ENCODE measurements around the gene VASN. TPM values are rescaled to one million over a fixed set of nuclear protein-coding genes. Genes with fewer than 3 reads are reported as not detected.

The VASN gene
- polyA plus RNA-seq, 5 donors, result 10.3 to 24.3 (median 17.1) TPM

DNA sequence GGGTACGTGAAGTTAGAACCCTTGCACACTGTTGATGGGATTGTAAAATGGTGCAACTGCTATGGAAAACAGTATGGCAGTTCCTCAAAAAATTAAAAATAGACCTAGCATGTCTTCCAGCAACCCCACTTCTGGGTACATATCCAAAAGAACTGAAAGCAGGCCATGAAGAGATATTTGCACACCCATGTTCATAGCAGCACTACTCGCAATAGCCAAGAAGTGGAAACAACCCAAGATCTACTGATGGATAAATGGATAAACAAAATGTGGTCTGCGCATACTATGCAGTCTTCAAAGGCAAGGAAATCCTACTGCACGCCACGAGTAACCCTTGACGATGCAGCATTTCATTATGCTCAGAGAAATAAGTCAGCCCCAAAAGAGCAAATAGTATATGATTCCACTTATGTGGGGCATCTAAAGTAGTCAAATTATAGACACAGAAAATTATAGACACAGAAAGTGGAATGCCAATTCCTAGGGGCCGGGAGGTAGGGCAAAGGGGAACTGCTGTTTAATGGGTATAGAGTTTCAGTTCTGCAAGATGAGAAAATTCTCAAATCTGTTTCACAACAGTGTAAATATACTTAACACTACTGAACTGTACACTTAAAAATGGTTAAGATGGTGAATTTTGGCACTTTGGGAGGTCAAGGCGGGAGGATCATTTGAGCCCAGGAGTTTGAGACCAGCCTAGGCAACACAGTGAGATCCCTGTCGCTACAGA lies 27.5 kb downstream of the VASN start:
- no peak for DNase-seq

DNA sequence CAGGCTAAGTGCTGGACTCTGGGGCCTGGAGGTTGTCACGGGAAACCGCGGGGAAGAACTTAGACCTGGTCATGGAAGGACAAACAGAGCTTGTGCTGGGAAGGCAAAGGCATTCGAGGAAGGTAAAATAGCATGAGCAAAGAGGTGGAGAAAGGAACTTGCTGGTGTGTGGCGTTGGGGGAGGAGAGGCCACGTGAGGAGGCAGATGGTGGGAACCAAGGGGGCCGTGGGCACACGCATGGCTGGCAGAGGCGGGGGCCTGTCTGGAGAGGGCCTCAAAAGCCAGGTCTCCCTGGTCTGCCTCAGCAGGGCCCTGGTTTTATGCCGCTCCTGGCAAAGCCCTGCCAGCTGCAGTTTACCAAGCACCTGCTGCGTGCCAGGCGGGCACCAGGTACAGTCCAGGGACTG lies 29.4 kb downstream of the VASN start:
- DNase-seq, result no peak

DNA sequence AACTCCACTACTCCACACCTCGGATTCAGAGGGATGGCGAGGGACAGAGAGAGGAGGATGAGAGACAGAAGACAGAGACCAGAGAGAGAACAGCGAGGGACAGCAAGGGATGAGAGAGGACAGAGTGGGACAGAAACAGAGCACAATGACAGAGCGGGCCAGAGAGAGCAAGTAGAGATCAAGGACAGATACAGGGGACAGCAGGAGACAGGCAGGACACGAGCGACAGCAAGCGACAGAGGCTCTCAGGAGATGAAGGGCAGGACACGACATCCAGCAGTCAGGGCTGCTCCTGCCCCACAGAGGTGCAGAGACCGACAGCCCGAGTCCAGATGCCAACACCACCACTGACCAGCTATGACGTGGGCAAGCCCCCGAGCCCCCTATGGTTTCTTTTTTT lies 29.9 kb downstream of the VASN start:
- no peak for DNase-seq

GRCh38 chr16:4402439-4403132 lies 30.9 kb downstream of the VASN start:
- DNase-seq, result peak; percentile 71 to 81

GRCh38 chr16:4403133-4403949 lies 31.7 kb downstream of the VASN start:
- no peak for DNase-seq

GRCh38 chr16:4404247-4404966 lies 32.8 kb downstream of the VASN start:
- DNase-seq, result no peak

DNA sequence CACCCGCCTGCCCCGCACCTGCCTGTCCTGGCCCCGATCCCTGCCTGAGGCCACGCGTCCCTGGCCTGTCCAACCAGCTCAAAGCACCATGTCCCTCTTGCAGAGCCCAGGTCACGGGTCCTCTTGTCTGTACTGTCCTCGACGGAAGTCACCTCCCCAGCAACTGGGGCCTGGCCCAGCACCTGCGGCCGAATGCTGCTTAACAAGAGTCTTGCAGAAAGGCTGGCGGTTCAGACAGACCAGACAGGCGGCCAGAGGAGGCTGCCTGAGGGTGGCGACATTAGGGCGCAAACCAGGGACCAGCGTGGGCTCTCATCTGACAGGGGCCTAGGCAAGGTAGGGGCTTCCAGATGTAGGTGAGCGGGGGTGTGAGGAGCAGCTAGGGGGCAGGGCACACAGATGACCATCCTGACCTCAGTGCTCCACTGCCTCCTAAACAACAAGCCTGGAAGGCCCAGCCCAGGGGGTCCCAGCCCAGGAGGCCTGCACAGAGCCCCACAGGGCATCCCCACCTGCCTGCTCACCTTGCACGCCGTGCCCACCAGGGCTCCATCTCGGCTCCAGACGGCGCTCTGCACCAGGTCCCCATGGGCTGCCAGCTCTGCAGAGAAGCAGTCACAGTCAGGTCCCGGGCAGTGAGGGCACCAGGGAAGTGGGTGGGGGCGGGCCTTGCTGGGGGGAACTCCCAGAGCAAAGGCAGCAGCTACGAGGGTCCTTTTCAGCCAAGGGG lies 33.5 kb downstream of the VASN start:
- no peak for DNase-seq

DNA sequence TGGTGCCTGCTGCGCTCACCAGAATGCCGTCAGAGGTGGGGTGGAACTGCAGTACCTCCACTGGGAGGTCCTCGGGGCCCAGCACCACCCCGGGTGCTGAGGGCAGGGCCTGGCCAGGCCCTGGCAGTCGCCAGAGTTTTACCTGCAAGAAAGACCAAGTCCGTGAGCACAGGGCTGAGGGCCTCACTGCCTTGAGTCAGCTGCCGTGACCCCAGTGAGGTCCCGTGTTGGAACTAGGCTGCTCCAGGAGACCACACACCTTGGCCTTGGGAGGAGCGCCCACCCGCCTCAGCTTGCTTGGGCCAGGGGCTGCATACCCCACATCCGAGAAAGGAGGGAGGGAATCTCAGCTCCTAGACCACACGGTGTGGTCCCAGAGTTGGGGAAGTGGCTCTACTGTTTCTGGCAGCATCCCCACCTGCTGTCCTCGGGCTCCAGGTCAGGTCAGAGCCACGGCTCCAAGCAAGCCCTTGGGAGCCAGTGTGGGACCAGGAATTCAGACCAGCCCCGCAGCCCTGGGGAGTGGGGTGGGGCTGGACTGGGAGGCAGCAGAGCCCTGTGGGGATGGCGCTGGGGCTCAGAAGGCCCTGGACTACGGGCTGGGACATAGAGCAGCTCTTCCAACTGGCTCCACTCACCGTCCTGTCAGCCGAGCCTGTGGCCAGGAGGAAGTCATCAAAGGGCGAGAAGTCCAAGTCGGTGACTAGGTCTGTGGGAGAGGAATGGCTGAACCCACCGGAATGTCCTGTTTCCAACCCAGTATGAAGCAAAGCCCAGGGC lies 36.1 kb downstream of the VASN start:
- no peak for DNase-seq

GRCh38 chr16:4408323-4408690 lies 36.7 kb downstream of the VASN start:
- no peak for DNase-seq

DNA sequence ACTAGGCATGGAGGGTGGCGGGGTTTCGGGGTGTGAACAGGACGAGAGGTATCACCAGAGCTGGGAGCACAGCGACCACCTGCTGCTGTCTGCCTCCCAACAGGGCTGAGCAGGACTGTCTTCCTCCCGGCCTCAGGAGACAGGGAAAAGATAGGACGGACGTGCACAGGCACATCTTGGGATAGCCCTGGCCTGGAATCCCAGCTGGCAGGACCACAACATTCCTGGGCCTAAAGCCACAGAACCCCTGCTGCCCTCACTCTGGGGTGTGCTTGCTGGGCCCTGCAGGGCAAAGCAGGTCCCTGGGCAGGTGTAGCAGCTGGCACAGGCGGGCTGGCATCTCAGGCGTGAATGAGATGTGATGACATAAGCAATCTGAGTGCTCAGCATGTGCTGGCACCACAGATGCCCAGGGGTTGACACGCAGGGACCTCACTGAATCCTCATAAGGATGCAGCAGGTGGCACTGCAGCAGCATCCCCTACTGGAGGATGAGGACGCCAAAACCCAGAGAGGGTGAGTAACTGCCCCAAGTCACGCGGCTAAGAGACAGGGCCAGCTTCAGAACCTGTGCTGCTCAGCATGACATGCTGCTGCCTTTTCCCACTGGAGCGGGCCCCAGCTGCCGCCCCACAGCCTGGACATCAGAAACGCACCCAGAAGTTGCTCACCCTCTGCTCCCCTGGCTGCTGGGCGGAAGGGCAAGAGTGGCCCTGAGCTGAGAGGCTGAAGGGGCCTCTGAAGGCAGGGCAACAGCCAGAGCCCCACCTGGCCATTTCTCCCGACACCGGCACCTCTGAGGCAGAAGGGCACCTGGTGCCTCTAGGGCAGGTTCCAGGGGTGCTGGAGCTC lies 37.7 kb downstream of the VASN start:
- no peak for DNase-seq

DNA sequence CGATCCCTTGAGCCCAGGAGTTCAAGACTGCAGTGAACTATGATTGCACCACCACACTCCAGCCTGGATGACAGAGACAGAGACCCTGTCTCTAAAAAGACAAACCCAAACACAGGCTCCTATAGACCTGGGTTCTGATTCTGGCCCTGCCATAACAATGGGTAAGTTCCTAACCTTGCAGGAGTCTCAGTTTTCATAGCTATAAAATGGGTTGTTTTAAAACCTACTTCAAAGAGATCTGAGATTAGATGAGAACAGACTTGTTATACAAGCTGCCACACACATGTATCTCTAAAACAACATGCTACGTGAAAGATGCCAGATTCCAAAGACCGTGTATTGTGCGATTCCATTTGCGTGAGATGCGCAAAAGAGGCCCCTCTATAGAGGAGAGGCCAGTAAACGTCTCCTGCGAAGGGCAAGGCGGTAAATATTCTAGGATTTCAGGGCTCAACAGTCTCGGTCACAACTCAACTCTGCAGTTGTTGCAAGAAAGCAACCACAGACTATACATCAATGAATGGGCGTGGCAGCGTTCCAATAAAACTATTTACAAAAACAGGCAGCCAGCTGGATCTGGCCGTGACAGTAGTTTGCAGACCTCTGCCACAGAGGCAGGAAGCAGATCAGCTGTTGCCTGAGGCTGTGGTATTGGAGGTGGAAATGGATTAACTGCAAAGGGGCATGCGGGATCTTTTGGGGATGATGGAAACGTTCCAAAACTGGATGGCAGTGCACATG lies 38.9 kb downstream of the VASN start:
- DNase-seq, result peak; percentile 91 to 95

DNA sequence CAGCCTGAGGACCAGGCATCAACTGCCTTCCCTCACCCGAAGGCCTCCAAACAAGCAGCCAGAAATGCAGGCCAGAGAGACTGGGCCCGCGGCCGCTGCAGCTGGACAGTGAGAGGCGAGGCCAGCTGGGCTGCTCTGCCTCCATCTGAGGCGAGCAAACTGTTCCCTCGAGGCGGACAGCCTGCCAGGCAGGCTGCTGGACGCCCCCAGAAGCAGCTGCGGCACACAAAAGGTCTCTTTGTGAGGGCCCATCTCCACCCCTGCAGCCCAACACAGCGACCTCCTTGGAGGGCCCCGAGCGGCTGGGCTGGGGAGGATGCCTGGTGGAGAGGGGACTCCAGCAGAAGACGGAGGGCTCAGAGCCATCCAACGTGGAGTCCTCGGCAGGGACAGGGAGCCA lies 40.0 kb downstream of the VASN start:
- DNase-seq, result peak; percentile 84 to 88

DNA sequence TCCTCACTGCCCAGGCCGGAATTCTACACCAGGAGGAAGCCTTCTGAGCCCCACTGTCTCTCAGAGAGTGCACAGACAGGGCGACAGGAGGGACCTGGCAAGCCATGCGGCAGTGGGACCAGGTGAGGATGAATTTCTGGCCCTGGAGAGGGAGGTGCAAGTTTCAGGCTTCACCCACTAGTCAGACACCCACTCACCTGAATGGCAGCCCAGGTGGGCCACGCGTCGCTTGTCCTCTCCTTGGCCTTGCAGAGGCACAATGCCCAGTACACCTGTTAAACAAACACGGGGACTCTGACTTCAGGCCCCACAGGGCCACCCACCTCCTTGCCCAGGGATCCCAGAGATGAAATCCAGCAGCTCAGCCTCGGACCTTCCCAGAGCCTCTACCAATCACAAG lies 40.5 kb downstream of the VASN start:
- DNase-seq, result no peak

DNA sequence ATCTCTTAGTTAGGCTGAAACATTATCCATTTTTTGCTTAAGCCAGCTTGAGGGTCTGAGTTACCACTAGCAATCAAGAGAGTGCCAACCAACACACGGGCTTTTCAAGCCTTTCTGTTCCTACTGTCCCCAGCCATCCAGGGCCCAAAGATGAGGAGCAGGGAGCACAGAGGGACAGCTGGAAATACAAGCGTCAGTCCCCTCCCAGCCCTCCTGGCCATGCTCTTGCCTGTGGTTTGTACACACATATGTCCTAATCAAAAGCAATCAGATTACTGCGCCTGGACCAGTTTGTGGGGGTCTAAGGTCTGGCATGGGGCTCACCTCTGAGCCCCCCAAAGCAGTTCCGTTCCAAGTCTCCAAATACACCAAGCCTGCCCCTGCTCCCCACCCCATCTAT lies 41.2 kb downstream of the VASN start:
- no peak for DNase-seq

DNA sequence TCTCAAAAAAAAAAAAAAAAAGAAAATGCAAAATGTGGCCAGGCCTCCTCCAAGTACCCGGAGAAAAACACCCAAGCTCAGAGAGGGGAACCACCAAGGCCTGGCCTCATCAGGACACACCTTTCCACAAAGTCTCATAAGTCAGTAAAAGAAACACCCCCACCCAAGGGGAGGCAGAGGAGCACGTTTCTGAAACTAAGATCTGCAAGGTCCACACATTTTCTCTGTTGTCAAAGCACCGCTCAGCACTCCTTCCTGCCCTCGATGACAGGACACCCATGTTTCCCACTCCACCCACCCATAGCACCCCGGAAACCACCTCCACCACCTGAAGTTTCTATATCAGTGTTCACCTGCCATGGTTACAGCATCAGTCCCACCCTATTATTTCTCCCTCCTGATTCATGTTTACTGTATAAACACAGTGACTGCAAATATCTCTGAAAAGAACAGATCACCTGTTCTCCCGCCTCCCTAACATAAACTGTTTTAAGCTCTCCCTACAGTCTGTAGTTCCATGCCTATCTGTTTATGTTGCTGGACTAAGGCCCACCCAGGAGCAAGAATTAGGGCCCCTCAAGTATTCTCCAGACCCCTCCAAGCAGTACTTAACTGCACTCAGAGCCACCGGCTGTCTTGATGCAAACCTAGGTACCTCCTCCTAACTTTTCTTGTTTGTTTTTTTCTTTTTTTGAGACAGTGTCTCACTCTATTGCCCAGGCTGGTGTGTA lies 42.7 kb downstream of the VASN start:
- DNase-seq, result no peak

DNA sequence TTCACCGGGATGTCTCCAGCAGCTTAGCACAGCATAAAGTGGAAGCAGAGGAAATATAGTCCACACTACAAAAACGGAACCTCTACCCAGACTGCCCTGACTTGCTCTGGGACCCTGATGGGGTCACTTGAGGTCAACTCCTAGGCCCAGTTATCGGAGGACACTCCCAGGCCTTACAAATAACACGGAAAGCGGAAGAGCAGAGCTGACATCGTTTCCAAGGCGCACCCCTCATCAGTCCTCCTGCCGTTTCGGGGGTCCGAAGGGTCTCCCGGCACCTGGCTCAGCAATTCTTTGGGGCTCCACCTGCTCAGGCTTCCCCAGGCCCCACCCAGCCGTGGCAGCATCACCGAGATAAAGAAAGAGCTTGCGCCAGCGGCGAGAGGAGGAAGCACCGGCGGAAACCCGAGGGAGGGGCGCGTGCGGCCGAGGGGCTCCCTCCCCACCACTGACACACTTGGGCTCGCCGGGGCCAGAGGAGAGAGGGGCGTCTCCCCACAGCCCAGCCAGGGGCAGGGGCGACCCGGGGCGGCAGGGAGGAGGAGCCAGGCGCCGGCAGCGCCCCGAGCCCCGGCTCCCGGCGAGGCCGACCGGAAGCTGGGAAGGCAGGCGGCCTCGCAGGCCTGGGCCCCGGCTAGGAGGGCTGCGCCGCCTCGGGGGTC lies 44.0 kb downstream of the VASN start:
- DNase-seq, result no peak

DNA sequence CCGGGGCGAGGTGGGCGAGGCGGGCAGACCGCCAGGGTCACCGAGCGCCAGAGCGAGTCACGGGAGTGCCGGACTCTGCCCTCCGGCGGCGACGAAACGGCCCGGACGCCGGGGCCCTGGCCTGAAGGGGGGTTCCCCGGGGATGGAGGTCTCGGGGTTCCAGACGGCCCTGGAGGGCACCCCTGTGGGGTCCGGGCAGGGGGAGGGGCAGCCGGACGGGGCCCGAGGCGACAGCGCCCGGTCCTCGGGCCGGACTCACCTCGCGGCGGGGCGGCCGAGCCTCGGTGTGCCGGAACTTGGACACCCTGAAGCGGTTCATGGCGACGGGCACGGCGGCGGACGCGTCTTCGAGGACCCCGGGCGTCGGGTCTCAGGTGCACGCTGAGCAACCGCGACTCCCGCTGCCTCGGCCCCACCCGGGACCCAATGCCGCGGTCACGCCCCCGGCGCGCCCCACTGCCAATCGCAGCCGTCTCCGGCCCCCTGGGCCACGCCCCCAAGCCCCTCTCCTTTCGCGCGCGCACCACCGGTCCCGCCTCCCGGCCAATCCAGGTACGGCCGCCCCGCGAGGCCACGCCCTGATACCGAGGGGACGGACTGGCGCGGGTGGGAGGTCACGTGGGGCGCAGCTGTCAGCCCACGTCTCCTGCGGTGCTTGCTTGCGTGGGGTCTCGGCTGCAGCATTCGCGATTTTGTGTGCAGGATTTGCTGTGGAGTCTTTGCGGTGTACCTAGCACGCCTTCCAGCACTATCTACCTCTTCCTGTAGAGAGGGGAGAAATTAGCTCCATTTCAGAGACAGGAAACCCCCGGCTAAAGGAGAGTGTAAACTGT lies 44.8 kb downstream of the VASN start, which contains the start of gene CORO7:
TSS of gene CORO7 (minus strand) at position 397 of the 833 bp plus-strand sequence. CDS start at position 319, 78 bp downstream.
- DNase-seq, result peak; percentile 86 to 88

Measured in right lung (tissue), 5 donors.